ENCODE measurements around the gene HOXD8.

Gene HOXD8

GRCh38 chr2:176117162-176117822 lies 12.2 kb upstream of the HOXD8 start:
- no peak for DNase-seq

GRCh38 chr2:176117823-176118371 lies 11.6 kb upstream of the HOXD8 start:
- DNase-seq, result no peak

- DNase-seq, result peak; percentile 83
These were observed 10.7 kb upstream of the HOXD8 start for GRCh38 chr2:176118601-176119339.

- no peak for DNase-seq
These were observed 8.9 kb upstream of the HOXD8 start for GRCh38 chr2:176120364-176121189.

GRCh38 chr2:176121190-176122051 lies 8.1 kb upstream of the HOXD8 start:
- DNase-seq, result no peak

- peak; percentile 86 for DNase-seq
These were observed 7.3 kb upstream of the HOXD8 start for GRCh38 chr2:176122052-176122682.

GRCh38 chr2:176122683-176123410 lies 6.7 kb upstream of the HOXD8 start, which contains the start of gene HOXD9:
Gene HOXD9 (plus strand): TSS chr2:176122719. CDS start chr2:176122769, 50 bp downstream.
- peak; percentile 62 for DNase-seq

GRCh38 chr2:176123411-176124109 lies 5.9 kb upstream of the HOXD8 start:
- no peak for DNase-seq

- DNase-seq, result no peak
These were observed 5.2 kb upstream of the HOXD8 start for GRCh38 chr2:176124110-176124946.

- DNase-seq, result no peak
These were observed 4.3 kb upstream of the HOXD8 start for GRCh38 chr2:176124947-176125771.

- no peak for DNase-seq
These were observed 3.8 kb upstream of the HOXD8 start for GRCh38 chr2:176125772-176126054.

- DNase-seq, result peak; percentile 81
These were observed 2.4 kb upstream of the HOXD8 start for GRCh38 chr2:176126929-176127773.

- DNase-seq, result no peak
These were observed 1.8 kb upstream of the HOXD8 start for GRCh38 chr2:176127774-176128072.

GRCh38 chr2:176128172-176128981 lies 1.1 kb upstream of the HOXD8 start:
- DNase-seq, result peak; percentile 39

GRCh38 chr2:176129813-176130146 lies 275 bp downstream of the HOXD8 start:
- peak; percentile 71 for DNase-seq

GRCh38 chr2:176130147-176130956 lies 847 bp downstream of the HOXD8 start:
- DNase-seq, result peak; percentile 82
